Right ventricle myocardium superior (tissue), 1 donor: ENCODE data around the gene PCMT1. TPM values are rescaled to one million over a fixed set of nuclear protein-coding genes. Genes with fewer than 3 reads are reported as not detected.
A peak's percentile ranks its signal among the peaks of the same experiment; 100 is the strongest.
"Not testable (repeated sequence)": the region's sequence is repeated elsewhere in the genome, so short reads cannot be mapped to it uniquely, and the experiment has no call there.

Experiments used
- ATAC-seq: fragments of 200-7000 bp; cut with Tn5 transposase; one replicate; pipeline ENCODE4 v1.9.1; 2020; ENCODE audit warnings: mild to moderate bottlenecking; ENCODE audit not compliant: poor library complexity
- DNase-seq: peaks from one replicate; pipeline ENCODE4 v3.0.0-alpha.2; 2020
- intact Hi-C: fragments of 100-400 bp; cut with DNase I; formaldehyde crosslinking; loops from one replicate; pipeline ENCODE4 v1.11.2; 2022
- total RNA-seq: library from RNA; stranded (reverse); fragmentation: NEBNext Ultra II Directional; extraction: Animal tissue kit (Norgen Biotek cat#: 25700); gene quantifications from one replicate; pipeline ENCODE4 v1.2.1, GENCODE V29; 2021
- donor health status: DM: no; HTN: yes; CAD: no; lungs with severe emphysema.

PCMT1 gene
- total RNA-seq, 1 donor from 2014 or later: 182 TPM

- ATAC-seq (no peak), DNase-seq (no peak)
- intact Hi-C loops: no loop called here
These were observed 94.9 kb downstream of the PCMT1 start for GRCh38 chr6:149844480-149844879.

- DNase-seq (no peak), ATAC-seq (no peak)
- intact Hi-C loops: no loop called here
These were observed 96.0 kb downstream of the PCMT1 start for GRCh38 chr6:149845549-149845948.

GRCh38 chr6:149846321-149846720, 96.8 kb downstream of the PCMT1 start:
- ATAC-seq: no peak
- intact Hi-C loops: no loop called here
- DNase-seq: no peak

GRCh38 chr6:149847939-149848267, 98.4 kb downstream of the PCMT1 start:
- ATAC-seq (no peak), DNase-seq (no peak)
- intact Hi-C loops: no loop called here

DNA sequence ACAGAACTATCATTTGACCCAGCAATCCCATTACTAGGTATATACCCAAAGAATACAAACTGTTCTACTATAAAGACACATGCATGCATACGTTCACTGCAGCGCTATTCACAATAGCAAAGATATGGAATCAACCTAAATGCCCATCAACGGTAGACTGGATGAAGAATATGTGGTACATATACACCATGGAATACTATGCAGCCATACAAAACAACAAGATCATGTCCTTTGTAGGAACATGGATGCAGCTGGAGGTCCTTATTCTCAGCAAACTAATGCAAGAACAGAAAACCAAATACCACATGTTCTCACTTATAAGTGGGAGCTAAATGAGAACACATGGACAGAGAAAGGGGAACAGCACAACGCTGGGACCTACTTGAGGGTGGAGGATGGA, 98.8 kb downstream of the PCMT1 start:
- ATAC-seq, intact Hi-C loops, DNase-seq: not testable (repeated sequence)

GRCh38 chr6:149851461-149852110, 102.0 kb downstream of the PCMT1 start:
- DNase-seq (no peak), ATAC-seq (no peak)
- intact Hi-C loops: no loop called here

GRCh38 chr6:149852180-149852579, 102.6 kb downstream of the PCMT1 start:
- DNase-seq: no peak
- peak; percentile 40 for ATAC-seq
- intact Hi-C loops: no loop called here

DNA sequence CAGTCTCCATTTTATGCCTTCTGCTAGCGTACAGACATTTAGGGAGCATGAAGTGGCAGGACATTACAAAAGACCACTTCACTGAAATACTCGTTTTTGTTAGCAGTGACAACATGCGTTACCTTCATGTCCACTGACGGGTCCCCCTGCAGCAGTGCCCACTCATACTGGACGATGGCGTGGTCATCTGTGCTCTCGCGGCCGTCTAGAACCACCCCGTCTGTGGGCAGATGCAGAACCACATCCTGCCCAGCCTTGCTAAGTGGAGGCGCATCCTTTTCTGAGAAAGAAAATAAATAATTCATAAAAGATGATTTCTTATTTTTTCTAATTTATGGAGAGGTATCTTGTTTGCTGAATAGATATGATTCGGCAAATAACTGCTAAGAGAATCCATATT, 103.3 kb downstream of the PCMT1 start:
- DNase-seq (no peak), ATAC-seq (no peak)
- intact Hi-C loops: no loop called here

GRCh38 chr6:149854017-149854416, 104.5 kb downstream of the PCMT1 start:
- intact Hi-C loops: not testable (repeated sequence)

GRCh38 chr6:149854532-149854931, 105.0 kb downstream of the PCMT1 start:
- DNase-seq: no peak
- ATAC-seq: peak; percentile 25
- intact Hi-C loops: no loop called here

More at GRCh38 chr6:149854017-149854416, 104.5 kb downstream of the PCMT1 start:
- not testable (repeated sequence) for ATAC-seq, DNase-seq

DNA sequence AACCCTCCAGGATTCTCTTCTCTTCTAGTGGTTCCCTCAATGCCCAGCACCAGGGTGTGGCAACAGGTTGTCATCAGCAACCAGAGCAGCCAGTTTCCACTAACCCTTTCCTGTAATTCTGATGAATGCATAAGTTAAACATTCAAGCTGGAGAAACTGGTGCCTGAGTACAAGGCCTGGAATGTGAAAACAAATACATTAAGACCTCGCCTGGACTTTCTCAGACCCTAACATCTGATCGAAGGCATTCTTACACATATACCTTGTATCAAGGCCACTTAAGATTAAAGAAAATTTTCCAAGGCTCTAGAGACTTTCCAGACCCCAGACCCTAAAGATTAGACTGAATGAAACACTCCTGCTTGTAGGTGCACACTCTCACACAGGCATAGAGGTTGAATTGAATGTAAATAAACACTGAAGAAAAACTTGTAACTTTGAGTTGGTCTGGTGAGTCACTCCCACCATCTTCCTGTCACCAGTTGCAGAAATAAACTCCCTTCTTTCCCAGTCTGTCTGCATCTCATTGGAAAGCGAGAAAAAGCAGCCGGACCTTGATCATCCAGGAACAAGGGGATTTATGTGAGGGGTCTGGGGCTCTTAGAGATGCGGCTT, 105.6 kb downstream of the PCMT1 start:
- ATAC-seq: no peak
- DNase-seq: no peak
- intact Hi-C loops: no loop called here

- intact Hi-C loops: no loop called here
- ATAC-seq (no peak), DNase-seq (no peak)
These were observed 106.2 kb downstream of the PCMT1 start for GRCh38 chr6:149855741-149856140.

DNA sequence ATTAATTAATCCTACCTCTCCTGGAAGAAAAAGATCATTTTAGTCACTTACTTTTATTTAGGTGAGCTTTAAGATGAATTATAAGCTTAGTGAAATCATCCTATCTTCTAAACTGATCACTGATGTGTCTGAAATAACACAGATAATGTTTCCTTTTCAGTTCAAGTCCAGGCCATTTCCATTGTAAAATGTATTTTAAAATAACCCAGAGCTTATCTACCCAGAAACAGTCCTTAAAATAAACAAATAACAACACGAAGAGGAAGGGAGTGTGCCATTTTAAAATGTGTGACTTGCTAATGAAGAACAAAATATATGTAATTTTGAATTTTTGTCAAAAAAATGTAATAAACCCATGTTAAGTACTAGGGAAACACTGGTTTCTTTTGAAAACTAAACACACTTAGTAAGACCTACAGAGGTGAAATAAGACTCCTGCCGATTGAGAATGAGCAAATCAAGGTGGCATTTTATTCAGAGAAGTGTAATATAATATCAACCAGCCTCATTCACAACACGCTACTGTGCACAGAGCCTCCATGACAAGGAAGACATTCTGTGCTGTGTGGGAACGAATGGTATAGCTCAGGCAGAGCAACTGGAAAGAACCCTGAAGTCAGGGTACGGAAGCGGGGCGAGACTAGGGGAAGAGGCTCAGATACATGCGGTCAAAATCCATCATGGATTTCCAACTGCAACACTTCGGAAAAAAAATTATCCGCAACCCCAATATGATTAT, 106.9 kb downstream of the PCMT1 start:
- DNase-seq (no peak), ATAC-seq (no peak)
- intact Hi-C loops: no loop called here

- ATAC-seq (no peak), DNase-seq (no peak)
- intact Hi-C loops: no loop called here
These were observed 108.0 kb downstream of the PCMT1 start for GRCh38 chr6:149857541-149857940.

DNA sequence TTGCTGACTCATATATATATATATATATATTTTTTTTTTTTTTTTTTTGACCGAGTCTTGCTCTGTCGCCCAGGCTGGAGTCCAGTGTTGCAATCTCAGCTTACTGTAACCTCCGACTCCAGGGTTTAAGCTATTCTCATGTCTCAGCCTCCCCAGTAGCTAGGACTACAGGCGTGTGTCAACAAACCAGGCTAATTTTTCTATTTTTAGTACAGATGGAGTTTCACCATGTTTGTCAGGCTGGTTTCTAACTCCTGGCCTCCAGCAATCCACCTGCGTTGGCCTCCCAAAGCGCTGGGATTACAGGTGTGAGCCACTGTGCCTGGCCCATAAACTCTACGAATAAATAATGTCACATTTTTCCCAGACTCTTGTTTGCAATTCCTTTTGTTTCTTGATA, 109.8 kb downstream of the PCMT1 start:
- DNase-seq (no peak), ATAC-seq (no peak)
- intact Hi-C loops: no loop called here

GRCh38 chr6:149859938-149860337, 110.4 kb downstream of the PCMT1 start:
- DNase-seq: no peak
- intact Hi-C loops: no loop called here
- ATAC-seq: no peak

DNA sequence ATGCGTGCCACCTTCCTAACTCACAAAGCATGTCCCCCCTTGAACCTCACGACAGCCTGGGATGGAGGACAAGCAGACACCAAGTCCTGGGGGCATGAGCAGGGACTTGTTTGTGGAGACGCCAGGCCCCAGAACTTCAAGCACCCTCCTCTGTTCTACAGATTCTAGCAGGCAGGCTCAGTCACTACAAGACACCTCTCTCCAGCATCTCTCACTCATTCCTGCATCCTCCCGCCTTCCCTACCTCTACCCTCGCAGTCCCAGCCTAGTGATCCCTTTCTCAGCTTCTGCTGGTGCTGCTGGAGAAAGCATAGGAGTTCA, 110.9 kb downstream of the PCMT1 start:
- ATAC-seq (no peak), DNase-seq (no peak)
- intact Hi-C loops: no loop called here
